ENCODE data around the gene SLC22A1.

SLC22A1 gene

DNA sequence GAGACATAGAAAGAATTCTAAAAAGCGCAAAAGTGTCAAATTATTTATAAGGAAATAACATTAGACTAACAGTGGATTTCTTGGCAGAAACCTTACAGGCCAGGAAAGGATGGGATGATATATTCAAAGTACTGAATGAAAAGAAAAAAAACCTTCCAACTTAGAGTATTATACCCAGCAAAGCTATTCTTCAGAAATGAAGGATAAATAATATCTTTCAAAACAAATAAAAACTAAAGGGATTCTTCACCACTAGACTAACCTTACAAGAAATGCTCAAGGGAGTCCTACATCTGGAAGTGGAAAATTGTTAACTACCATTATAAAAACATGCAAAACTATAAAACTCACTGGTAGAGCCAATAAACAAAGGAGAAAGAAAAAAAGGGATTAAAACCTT, 71.2 kb downstream of the SLC22A1 start:
- intact Hi-C loops (cut with DNase I): no loop called here

DNA sequence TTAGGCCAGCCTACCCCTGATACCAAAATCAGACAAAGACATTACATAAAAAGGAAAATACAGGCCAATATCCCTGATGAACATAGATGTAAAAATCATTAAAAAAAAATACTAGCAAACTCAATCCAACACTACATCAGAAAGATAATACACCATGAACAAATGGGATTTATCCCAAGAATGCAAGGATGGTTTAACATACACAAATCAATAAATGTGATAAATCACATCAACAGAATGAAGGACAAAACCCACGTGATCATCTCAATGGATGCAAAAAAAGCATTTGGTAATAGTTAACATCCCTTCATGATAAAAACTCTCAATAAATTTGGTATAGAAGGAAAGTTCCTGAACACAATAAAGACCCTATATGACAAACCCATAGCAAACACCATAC, 73.2 kb downstream of the SLC22A1 start:
- DNase-seq: no peak
- intact Hi-C loops (cut with DNase I): no loop called here

More for the DNA sequence above, 71.2 kb downstream of the SLC22A1 start:
- no peak for DNase-seq

- no peak for DNase-seq
- intact Hi-C loops (cut with DNase I): no loop called here
Measured at GRCh38 chr6:160197662-160198061, 76.0 kb downstream of the SLC22A1 start.

- DNase-seq: no peak
- intact Hi-C loops (cut with DNase I): no loop called here
Measured at GRCh38 chr6:160198606-160199211, 77.1 kb downstream of the SLC22A1 start.

- intact Hi-C loops (cut with DNase I): no loop called here
- no peak for DNase-seq
Measured at GRCh38 chr6:160201061-160201460, 79.4 kb downstream of the SLC22A1 start.

DNA sequence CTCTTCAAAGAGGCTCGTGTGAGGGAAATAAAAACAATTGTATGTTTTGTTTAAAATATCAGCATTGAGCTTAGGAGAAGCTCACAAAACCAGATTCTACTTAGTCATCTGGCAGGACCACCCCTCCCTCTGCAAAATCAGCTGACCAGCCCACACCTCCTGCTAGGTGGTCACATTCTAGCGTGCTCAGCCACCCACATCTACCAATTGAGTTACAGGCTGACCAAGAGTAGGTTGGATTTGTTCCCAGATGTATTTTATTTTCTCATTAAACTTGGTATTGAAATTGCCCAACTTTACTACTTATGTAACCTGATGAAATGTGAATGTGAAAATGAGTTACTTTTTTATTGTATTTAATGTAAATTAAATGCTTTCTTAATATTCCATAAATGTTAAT, 80.8 kb downstream of the SLC22A1 start:
- DNase-seq: no peak
- intact Hi-C loops (cut with DNase I): no loop called here

- intact Hi-C loops (cut with DNase I): no loop called here
- no peak for DNase-seq
Measured at GRCh38 chr6:160203076-160203475, 81.5 kb downstream of the SLC22A1 start.

- intact Hi-C loops (cut with DNase I): no loop called here
- DNase-seq: no peak
Measured at GRCh38 chr6:160203522-160203921, 81.9 kb downstream of the SLC22A1 start.

DNA sequence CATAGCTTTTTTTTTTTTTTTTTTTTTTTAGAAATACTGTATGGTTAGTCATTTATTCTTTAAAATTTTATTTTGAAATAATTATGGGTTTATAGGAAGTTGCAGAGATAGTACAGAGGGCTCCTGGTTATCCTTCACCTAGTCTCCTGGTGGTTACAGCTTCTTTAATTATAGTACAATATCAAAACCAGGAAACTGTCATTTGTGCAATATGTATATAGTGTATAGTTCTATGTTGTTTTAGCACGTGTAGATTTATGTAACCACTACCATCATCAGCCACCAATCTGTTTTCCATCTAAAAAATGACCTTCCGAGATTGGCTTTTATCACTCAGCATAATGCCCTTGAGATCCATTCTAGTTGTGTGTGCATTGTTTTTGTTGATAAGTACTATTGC, 82.3 kb downstream of the SLC22A1 start:
- intact Hi-C loops (cut with DNase I): no loop called here
- no peak for DNase-seq

DNA sequence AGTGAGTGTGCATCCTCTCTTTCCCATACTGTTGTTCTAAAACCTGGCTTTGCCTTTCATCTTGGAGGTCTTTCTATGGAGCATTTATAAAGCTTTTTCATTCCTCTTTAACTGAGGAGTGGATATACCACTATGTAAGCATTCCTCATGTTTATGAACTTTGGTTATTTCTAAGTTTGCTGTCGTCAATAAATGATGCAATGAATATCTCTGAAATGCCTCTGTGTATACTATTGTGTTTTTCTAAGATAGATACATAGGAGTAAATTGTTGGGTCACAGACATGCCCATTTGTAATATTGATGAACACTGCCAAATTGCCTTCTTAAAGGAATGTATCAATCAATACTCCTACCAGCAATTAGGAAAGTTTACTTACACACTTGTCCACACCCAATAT, 83.1 kb downstream of the SLC22A1 start:
- DNase-seq: no peak
- intact Hi-C loops (cut with DNase I): no loop called here

GRCh38 chr6:160207618-160208017, 86.0 kb downstream of the SLC22A1 start:
- intact Hi-C loops (cut with DNase I): no loop called here
- no peak for DNase-seq

Measured in head of caudate nucleus (tissue), 42 donors.